ENCODE data around the gene WDR46. TPM values are rescaled to one million over a fixed set of nuclear protein-coding genes. Genes with fewer than 3 reads are reported as not detected.

Gene WDR46
- total and polyA plus RNA-seq, 2 of the 13 experiments (the other 11 are each of a cell fraction or from before 2014, with no cell fraction given): 47.4 to 105 TPM

DNA sequence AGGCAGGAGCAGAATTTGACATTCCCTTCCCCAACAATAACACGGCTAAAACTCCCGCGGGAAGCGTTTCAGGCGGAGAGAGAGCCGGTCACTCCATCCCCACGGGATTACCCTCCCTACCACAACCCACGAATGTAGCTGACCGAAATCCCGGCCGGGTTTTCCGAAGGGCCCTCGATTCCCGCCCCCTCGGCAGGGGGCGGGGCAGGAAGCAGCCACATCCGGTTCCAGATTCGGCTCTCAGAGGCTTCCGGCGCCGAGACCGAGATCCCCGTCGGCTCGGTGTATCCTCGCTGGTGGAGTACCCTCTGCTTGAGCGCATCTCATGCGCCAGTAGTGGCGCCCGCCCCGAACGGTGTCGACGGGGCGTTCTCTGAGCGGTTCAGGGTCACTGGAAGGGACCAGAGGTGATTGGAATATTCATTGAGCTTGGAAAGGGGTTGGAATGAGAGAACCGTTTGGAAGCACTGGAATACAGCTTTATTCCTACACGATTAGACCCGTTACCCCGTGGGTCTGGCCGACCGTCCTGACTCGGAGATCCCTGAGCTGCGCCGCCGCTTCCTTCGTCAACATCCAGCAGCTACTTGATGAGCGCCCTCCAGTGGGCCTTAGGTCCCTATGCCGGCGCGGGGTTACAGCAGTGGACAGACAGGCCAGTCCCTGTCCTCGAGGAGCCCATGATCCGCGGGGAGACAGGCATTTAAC lies 10.4 kb upstream of the WDR46 start (continued):
- TF ChIP-seq GFI1 (CRISPR knock-in tag; IDR thresholded peaks at IDR 0.05; ENCODE audit: borderline replicate concordance): peak; percentile 53; the same call in 1 of the 2 replicates
- TF ChIP-seq ZNF749 (CRISPR knock-in tag; IDR thresholded peaks at IDR 0.05; ENCODE audit: borderline replicate concordance): peak; percentile 91; the same call in 1 of the 2 replicates
- TF ChIP-seq ZBTB21 (CRISPR knock-in tag; IDR thresholded peaks at IDR 0.05): no peak
- no peak for TF ChIP-seq TBX3 (IDR thresholded peaks at IDR 0.05; ENCODE audit: borderline replicate concordance)
- peak; percentile 81 for TF ChIP-seq KMT2B (CRISPR knock-in tag; IDR thresholded peaks at IDR 0.05)
- TF ChIP-seq NFYB (CRISPR knock-in tag; IDR thresholded peaks at IDR 0.05): peak; percentile 47
- TF ChIP-seq, protein P1, sequence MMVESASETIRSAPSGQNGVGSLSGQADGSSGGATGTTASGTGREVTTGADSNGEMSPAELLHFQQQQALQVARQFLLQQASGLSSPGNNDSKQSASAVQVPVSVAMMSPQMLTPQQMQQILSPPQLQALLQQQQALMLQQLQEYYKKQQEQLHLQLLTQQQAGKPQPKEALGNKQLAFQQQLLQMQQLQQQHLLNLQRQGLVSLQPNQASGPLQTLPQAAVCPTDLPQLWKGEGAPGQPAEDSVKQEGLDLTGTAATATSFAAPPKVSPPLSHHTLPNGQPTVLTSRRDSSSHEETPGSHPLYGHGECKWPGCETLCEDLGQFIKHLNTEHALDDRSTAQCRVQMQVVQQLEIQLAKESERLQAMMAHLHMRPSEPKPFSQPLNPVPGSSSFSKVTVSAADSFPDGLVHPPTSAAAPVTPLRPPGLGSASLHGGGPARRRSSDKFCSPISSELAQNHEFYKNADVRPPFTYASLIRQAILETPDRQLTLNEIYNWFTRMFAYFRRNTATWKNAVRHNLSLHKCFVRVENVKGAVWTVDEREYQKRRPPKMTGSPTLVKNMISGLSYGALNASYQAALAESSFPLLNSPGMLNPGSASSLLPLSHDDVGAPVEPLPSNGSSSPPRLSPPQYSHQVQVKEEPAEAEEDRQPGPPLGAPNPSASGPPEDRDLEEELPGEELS (CRISPR knock-in tag; IDR thresholded peaks at IDR 0.05): peak; percentile 44; the same call in 1 of the 2 replicates
- TF ChIP-seq KLF9 (CRISPR knock-in tag; IDR thresholded peaks at IDR 0.05; ENCODE audit: low read depth): peak; percentile 96; the same call in 1 of the 2 replicates
- TF ChIP-seq ZFP36 (IDR thresholded peaks at IDR 0.05; ENCODE audit: borderline replicate concordance, low read depth, low read length, partially characterized antibody): no peak
- TF ChIP-seq RXRA (CRISPR knock-in tag; IDR thresholded peaks at IDR 0.05): peak; percentile 50
- TF ChIP-seq GTF2F1 (IDR thresholded peaks at IDR 0.05; ENCODE audit: low read length): no peak
- TF ChIP-seq, protein P2, sequence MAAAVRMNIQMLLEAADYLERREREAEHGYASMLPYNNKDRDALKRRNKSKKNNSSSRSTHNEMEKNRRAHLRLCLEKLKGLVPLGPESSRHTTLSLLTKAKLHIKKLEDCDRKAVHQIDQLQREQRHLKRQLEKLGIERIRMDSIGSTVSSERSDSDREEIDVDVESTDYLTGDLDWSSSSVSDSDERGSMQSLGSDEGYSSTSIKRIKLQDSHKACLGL (CRISPR knock-in tag; IDR thresholded peaks at IDR 0.05): peak; percentile 84
- no peak for TF ChIP-seq ZKSCAN5 (CRISPR knock-in tag; IDR thresholded peaks at IDR 0.05)
- TF ChIP-seq, protein P3, sequence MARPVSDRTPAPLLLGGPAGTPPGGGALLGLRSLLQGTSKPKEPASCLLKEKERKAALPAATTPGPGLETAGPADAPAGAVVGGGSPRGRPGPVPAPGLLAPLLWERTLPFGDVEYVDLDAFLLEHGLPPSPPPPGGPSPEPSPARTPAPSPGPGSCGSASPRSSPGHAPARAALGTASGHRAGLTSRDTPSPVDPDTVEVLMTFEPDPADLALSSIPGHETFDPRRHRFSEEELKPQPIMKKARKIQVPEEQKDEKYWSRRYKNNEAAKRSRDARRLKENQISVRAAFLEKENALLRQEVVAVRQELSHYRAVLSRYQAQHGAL (CRISPR knock-in tag; IDR thresholded peaks at IDR 0.05; ENCODE audit: not compliant biosample characterization): peak; percentile 63
- no peak for TF ChIP-seq HMG20B (CRISPR knock-in tag; conservative IDR thresholded peaks at IDR 0.05)
- TF ChIP-seq, protein P4, sequence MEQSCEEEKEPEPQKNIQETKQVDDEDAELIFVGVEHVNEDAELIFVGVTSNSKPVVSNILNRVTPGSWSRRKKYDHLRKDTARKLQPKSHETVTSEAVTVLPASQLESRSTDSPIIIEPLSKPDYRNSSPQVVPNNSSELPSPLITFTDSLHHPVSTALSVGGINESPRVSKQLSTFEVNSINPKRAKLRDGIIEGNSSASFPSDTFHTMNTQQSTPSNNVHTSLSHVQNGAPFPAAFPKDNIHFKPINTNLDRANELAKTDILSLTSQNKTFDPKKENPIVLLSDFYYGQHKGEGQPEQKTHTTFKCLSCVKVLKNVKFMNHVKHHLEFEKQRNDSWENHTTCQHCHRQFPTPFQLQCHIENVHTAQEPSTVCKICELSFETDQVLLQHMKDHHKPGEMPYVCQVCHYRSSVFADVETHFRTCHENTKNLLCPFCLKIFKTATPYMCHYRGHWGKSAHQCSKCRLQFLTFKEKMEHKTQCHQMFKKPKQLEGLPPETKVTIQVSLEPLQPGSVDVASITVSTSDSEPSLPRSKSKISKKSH (CRISPR knock-in tag; IDR thresholded peaks at IDR 0.05; ENCODE audit: borderline replicate concordance): peak; percentile 75
- TF ChIP-seq, protein P5, sequence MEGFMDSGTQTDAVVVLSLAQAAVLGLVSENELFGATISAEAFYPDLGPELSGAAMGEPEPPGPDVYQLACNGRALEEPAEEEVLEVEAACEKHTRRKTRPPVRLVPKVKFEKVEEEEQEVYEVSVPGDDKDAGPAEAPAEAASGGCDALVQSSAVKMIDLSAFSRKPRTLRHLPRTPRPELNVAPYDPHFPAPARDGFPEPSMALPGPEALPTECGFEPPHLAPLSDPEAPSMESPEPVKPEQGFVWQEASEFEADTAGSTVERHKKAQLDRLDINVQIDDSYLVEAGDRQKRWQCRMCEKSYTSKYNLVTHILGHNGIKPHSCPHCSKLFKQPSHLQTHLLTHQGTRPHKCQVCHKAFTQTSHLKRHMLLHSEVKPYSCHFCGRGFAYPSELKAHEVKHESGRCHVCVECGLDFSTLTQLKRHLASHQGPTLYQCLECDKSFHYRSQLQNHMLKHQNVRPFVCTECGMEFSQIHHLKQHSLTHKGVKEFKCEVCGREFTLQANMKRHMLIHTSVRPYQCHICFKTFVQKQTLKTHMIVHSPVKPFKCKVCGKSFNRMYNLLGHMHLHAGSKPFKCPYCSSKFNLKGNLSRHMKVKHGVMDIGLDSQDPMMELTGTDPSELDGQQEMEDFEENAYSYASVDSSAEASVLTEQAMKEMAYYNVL (CRISPR knock-in tag; IDR thresholded peaks at IDR 0.05; ENCODE audit: borderline replicate concordance): peak; percentile 92
- TF ChIP-seq CBX2 (IDR thresholded peaks at IDR 0.05; ENCODE audit: low read depth, low read length): no peak
- peak; percentile 68; the same call in 1 of the 2 replicates for TF ChIP-seq CBX2 (CRISPR knock-in tag; IDR thresholded peaks at IDR 0.05; ENCODE audit: low read depth)
- TF ChIP-seq FIP1L1 (IDR thresholded peaks at IDR 0.05; ENCODE audit: borderline replicate concordance, insufficient read depth, low read depth, low read length): peak; percentile 99
- no peak for TF ChIP-seq ZNF776 (CRISPR knock-in tag; IDR thresholded peaks at IDR 0.05)
- TF ChIP-seq, protein P6, sequence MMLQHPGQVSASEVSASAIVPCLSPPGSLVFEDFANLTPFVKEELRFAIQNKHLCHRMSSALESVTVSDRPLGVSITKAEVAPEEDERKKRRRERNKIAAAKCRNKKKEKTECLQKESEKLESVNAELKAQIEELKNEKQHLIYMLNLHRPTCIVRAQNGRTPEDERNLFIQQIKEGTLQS (CRISPR knock-in tag; IDR thresholded peaks at IDR 0.05): no peak; the same call in none of the 2 replicates
- peak; percentile 95 for TF ChIP-seq ZNF605 (CRISPR knock-in tag; IDR thresholded peaks at IDR 0.05)
